Subcutaneous adipose tissue (tissue), 4 donors: ENCODE results near the gene RFESD. TPM values are rescaled to one million over a fixed set of nuclear protein-coding genes. Genes with fewer than 3 reads are reported as not detected.

Experiments
- total RNA-seq, 4 donors: library from RNA; depleted of rRNA; stranded (reverse); fragments of >200 nt; gene quantifications; one replicate each; pipeline ENCODE4 v1.1.0, GENCODE V29; 2016
- TF ChIP-seq, protein P1 (sequence below): fragments of 450-650 bp; IDR thresholded peaks from one replicate; pipeline ENCODE4 v1.5.1; 2016; ENCODE audit warnings: low read depth, mild to moderate bottlenecking, control low read depth, antibody characterized with exemption, moderate library complexity

Gene RFESD
- total RNA-seq, 4 donors from 2014 or later: 1.7 to 5.5 (median 3.4) TPM

DNA sequence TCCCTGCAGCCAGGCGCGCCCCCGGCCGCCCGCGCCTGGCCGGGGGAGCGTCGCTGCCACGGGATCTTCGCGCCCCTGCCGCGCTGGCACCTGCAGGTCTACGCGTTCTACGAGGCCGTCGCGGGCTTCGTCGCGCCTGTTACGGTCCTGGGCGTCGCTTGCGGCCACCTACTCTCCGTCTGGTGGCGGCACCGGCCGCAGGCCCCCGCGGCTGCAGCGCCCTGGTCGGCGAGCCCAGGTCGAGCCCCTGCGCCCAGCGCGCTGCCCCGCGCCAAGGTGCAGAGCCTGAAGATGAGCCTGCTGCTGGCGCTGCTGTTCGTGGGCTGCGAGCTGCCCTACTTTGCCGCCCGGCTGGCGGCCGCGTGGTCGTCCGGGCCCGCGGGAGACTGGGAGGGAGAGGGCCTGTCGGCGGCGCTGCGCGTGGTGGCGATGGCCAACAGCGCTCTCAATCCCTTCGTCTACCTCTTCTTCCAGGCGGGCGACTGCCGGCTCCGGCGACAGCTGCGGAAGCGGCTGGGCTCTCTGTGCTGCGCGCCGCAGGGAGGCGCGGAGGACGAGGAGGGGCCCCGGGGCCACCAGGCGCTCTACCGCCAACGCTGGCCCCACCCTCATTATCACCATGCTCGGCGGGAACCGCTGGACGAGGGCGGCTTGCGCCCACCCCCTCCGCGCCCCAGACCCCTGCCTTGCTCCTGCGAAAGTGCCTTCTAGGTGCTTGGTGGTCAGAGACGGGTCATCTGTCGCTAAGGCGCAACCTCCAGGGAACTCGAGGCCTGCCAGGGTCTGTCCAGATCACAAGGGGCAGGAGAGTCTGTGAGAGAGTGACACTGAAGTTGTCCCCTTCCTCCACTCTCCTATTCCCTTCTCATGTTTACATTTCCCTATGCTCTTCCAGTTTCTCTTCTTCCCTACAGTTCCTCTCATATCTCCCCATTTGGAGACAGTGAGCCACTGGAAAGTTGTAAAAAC is 25.4 kb upstream of the RFESD start:
- TF ChIP-seq, protein P1, sequence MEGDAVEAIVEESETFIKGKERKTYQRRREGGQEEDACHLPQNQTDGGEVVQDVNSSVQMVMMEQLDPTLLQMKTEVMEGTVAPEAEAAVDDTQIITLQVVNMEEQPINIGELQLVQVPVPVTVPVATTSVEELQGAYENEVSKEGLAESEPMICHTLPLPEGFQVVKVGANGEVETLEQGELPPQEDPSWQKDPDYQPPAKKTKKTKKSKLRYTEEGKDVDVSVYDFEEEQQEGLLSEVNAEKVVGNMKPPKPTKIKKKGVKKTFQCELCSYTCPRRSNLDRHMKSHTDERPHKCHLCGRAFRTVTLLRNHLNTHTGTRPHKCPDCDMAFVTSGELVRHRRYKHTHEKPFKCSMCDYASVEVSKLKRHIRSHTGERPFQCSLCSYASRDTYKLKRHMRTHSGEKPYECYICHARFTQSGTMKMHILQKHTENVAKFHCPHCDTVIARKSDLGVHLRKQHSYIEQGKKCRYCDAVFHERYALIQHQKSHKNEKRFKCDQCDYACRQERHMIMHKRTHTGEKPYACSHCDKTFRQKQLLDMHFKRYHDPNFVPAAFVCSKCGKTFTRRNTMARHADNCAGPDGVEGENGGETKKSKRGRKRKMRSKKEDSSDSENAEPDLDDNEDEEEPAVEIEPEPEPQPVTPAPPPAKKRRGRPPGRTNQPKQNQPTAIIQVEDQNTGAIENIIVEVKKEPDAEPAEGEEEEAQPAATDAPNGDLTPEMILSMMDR: no peak

DNA sequence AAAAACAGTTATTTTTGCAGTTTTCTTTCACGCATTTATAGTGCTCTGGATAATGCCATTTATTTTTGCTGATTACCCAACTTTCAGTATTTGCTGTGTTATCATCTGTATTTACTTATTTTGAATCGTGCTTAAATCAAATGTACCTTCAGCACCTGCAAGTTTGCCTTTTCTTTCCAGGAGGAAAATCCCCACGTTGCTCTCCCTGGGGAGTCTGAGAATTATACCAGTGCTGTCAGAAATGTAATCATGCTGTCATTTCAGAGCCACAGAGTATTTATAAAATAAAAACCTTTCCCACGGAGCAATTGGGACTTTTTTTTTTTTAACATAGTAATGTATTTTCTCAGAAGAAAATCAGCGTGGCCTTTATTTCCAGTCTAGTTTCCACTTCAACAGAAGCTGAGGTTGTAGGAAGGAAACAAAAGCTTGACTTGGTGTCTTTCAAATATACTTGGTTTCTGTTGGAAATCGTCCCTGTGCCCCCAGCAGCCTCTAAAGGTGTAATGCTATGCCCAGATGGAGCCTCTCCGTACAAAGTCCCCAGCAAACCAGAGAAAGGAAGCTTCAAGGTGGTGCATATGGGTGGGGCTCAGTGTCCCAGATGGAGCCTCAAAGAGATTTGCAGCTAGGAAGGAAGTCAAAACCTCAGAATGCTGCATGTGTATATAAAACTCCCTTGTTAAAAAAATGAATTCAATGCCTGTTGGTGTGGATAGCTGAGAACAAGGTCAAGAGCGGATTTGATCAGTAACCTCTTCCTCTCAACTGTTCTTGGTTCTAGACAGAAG is 24.5 kb upstream of the RFESD start:
- TF ChIP-seq, protein P1: no peak

DNA sequence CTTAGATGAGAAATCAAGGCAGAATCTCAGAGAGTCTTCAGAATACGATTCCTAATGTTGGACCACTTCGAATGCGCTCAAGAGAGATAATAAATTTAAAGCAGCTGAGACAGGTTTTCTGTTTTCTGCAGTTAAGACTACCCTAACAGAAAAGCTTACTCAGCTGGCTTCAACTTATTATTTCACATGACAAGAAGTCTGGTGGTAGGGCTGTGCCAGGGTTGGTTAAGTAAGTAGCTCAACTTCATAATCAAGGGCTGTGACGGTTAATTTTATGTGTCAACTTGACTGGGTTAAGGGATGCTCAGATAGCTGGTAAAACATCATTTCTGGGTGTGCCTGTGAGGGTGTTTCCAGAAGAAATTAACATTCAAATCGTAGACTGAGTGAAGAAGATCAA is 22.9 kb upstream of the RFESD start:
- TF ChIP-seq, protein P1: no peak

DNA sequence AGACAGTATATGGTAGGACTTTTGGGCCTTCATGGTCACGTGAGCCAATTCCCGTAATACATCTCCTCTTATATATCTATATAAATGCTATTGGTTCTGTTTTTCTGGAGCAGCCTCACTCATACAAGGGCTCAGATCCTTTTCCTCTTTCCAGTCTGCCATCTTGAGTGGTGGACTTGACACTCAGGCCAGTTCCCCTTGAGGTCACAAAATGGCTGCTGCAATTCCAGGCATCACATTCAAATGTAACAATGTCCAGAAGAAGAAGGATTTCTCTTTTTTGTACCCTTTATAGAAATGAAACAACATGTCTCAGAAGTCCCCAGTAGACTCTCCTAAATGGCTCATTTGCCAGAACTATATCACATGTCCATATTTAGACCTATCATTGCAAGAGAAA is 22.2 kb upstream of the RFESD start:
- TF ChIP-seq, protein P1: no peak

DNA sequence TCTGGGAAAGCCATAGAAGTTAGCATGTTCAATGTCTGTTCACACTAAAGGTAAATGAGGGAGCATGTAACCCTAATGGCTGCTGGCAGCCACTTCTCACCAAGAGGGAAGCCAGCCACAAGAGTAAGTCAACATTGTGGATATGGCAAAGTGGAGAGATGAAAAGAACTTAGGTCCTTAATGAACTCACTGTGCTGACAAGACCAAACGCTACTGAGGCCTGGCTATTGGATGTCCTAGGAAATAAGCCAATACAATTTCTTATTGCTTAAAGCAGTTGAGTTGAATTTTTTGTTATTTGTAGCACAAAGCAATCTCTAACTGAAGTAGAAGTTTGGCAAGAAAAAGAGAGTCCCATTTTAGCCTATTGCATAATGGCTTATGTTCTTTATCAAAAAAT is 19.9 kb upstream of the RFESD start:
- TF ChIP-seq, protein P1: no peak

DNA sequence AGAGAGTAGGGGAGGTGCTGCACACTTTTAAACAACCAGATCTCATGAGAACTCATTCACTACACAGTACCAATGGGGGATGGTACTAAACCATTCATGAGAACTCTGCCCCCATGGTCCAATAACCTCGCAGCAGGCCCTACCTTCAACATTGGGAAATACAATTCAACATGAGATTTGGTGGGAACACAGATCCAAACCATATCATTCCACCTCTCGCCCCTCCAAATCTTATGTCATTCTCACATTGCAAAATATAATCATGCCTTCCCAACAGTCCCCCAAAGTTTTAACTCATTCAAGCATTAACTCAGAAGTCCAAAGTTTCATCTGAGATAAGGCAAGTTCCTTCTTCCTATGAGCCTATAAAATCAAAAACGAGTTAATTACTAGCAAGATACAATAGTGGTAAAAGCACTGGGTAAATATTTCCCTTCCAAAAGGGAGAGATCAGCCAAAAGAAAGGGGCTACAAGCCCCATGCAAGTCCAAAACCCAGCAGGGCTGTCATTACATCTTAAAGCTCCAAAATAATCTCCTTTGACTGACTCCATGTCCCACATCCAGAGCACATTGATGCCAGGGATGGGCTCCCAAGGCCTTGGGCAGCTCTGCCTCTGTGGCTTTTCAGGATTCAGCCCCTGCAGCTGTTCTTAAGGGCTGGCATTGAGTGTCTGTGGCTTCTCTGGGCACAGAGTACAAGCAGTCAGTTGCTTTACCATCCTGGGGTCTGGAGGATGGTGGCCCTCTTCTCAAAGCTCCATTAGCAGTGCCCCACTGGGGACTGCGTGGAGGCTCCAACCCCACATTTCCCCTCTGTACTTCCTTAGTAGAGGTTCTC is 18.4 kb upstream of the RFESD start:
- TF ChIP-seq, protein P1: no peak
